Measurements from ENCODE around the gene SRF.

SRF gene

DNA sequence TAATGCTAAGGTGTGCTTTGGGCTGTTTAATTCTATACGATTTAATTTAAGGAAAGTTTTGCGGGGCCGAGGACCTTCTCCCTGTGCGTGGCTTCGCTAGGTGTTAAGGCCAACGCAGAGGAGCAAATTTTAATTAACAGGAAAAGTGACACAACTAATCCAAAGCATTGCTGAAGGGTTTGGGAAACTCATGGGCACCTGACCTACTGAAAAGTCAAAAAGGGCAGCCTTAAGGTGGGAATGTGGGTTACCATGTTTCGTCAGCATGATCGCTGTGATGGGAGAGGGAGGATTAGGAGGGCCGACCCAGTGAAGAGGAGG is 10.5 kb downstream of the SRF start:
- in situ Hi-C loops (cut with MboI; ENCODE audit: low sequenced_read_pairs), result no loop called here

DNA sequence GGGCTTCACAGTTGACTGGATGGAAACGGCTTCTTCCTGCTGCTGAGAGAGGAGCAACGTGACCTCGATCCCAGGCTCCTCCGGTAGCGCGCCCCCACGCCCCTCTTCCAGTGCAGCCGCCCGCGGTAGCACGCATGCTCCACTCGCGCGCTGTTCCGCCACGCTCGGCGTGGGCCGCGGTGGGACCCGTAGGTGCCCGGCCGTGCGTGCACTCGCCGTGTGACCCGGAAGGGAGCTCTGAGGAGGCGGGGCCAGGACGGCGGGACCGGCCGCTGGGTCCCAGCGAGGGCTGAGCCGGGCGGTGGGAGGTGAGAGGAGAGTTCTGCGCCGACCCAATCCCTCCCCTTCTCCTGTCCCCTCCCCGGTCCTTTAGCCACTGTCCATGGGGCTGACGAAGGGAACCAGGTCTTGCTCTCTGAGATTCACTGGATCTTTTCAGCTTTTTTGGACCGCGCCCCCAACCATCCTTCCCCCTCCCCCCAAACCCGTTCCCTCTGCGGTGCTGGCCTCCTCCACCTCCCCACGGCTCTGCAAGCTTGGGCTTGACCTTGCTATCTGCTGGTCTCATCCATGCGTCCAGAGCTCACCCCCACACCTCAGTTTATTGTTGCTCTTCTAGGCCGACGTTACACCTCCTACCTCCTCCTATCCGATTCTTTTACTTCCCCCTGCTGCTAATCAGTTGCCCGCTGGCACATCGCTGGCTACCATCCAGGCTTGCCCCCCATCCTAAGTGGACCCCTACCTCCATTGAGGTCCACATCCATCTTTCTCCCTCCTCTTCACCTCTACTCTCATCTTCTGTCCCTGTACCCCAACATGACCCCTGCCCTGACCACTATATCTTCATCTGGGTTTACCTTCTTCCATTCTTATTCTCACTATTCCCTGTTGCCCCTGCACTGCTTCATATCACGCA is 11.1 kb downstream of the SRF start, which contains the start of gene CUL9:
TSS of gene CUL9 (plus strand) at position 255 of the 919 bp plus-strand sequence. CDS start 2,115 bp downstream, outside the sequence.
- in situ Hi-C loops (cut with MboI; ENCODE audit: low sequenced_read_pairs), result no loop called here

DNA sequence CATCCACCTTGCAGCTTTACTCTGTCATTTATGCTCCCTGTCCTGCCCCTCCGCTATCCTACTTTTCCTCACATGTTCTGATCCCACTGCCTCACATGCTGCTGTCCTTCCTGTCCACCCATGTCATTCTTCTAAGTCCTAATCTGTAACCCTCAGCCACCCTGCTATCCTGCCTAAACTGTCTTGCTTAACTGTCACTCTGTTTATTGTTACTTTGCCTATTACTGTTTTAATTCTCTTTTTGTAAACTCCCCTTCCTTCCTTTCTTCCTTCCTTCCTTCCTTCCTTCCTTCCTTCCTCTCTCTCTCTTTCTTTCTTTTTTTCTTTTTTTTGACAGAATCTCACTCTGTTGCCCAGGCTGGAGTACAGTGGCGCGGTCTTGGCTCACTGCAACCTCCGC is 12.4 kb downstream of the SRF start:
- in situ Hi-C loops (cut with MboI; ENCODE audit: low sequenced_read_pairs), result no loop called here

DNA sequence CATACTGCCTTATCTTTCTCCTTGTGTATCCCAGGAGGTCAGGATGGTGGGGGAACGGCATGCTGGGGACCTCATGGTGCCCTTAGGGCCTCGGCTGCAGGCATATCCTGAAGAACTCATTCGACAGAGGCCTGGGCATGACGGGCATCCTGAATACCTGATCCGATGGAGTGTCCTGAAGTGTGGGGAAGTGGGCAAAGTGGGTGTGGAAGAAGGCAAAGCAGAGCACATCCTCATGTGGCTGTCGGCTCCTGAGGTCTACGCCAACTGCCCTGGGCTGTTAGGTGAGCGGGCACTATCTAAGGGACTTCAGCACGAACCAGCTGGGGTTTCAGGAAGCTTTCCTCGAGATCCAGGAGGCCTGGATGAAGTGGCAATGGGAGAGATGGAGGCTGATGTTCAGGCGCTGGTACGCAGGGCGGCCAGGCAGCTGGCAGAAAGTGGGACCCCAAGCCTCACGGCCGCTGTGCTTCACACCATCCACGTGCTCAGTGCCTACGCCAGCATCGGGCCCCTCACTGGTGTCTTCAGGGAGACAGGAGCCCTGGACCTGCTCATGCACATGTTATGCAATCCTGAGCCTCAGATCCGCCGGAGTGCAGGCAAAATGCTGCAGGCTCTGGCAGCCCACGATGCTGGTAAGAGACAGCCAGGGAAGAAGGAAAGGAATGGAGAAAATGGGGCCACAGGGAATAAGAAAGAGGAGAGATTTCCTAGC is 13.4 kb downstream of the SRF start:
- in situ Hi-C loops (cut with MboI; ENCODE audit: low sequenced_read_pairs), result no loop called here

DNA sequence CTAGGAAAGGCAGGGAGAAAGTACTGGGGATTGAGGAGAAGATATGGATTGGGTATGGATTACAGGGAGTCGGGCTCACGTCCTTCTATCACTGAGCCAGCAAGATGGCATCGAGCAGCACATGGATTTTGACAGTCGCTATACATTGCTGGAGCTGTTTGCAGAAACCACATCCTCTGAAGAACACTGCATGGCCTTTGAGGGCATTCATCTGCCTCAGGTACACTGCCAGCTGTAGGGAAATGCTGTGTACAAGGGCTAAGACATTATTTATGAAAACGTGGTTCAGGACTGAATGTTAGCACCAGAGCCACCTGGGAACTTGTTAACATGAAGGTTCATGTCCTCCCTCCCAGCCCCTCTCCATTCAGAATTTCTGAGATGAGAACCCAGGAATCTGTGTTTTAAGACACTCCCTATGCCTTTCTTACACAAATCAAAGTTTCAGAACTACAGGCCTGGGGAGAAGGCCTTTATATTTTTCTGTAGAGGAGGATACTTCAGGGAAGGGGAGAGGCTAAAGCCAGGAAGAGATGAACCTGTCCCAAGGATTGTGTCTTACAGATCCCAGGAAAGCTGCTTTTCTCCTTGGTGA is 14.4 kb downstream of the SRF start:
- in situ Hi-C loops (cut with MboI; ENCODE audit: low sequenced_read_pairs), result no loop called here

DNA sequence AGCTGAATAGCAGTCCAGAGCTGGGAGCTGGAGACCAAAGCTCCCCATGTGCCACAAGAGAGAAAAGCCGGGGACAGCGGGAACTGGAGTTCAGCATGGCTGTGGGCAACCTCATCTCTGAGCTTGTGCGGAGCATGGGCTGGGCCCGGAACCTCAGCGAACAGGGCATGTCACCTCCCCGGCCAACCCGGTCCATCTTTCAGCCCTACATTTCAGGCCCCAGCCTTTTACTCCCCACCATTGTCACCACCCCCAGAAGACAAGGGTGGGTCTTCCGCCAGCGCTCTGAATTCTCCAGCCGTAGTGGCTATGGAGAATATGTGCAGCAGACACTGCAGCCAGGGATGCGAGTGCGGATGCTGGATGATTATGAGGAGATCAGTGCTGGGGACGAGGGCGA is 14.9 kb downstream of the SRF start:
- in situ Hi-C loops (cut with MboI; ENCODE audit: low sequenced_read_pairs), result no loop called here

DNA sequence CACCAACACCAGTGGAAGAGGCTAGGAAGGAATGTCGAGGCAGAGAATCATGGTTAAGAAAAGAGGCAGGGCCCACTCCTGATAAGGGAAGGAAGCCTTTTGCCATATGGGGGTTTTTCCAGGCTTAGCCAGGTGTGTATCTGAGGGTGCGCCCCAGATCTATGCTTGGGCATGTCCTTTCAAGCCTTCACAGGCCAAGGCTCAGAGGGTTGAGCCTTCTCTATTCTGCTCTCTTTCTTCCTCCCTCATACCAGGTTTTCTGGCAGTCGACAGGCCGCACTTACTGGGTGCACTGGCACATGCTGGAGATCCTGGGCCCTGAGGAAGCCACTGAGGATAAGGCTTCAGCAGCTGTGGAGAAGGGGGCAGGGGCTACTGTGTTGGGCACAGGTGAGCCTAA is 15.6 kb downstream of the SRF start:
- in situ Hi-C loops (cut with MboI; ENCODE audit: low sequenced_read_pairs), result no loop called here

DNA sequence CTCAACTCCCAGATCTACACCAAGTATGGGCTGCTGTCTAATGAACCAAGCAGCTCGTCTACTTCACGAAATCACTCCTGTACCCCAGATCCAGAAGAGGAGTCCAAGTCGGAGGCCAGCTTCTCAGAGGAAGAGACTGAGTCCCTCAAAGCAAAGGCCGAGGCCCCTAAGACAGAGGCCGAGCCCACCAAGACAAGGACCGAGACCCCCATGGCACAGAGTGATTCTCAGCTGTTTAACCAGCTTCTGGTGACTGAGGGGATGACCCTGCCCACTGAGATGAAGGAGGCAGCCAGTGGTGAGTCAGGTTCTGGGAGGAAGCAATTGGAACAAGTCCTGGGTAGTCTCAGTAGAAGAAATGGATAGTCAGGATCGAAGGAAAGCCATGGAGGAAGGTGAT is 16.8 kb downstream of the SRF start:
- in situ Hi-C loops (cut with MboI; ENCODE audit: low sequenced_read_pairs), result no loop called here

DNA sequence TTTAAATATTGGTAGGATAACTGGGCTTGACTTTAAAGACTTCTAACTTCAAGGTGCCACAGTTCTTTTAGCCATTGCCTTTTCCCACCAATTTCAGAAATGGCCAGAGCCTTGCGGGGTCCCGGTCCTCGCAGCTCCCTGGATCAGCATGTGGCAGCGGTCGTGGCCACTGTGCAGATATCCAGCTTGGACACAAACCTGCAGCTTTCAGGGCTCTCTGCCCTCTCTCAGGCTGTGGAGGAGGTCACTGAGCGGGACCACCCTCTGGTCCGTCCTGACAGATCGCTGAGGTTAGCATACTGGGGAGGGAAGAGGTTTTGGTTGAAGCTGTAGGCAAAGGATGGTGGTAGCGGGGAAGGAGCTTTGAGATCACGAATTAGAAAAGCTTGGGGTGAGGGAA is 17.4 kb downstream of the SRF start:
- in situ Hi-C loops (cut with MboI; ENCODE audit: low sequenced_read_pairs), result no loop called here

DNA sequence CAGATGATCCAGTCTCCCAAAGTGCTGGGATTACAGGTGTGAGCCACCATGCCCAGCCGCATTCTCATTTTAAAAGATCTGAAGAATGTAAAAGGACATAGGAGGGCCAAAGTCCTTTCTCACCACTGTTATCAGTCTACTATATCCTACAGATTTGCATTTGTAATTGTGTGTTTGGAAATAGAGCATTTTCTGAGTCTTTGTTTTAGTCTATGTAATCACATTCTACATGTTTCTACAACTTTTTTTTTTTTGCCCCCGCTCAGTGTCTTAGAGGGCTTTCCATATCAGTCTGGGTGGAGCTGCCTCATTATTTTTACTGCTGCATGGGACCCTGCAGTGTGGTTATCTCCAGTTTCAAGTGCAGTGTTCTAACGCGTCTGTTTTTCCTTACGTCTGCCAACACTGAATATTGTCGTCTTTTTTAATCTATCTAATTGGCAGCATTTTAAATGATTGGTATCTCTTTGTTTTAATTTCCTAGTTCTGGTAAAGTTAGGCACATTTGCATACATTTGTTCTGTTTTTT is 18.8 kb downstream of the SRF start:
- in situ Hi-C loops (cut with MboI; ENCODE audit: low sequenced_read_pairs), result no loop called here

DNA sequence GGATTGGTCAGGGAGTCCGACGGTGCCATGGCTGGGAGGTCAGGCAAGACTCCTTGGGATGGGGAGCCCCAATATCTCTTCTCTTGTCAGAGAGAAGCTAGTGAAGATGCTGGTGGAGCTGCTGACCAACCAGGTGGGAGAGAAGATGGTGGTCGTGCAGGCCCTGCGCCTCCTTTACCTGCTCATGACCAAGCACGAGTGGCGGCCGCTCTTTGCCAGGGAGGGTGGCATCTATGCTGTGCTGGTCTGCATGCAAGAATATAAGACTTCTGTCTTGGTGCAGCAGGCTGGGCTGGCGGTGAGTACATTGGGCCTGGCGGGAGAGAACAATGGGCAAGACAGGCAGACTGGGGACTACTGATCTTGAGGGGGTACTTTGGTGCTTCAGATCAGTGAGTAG is 21.8 kb downstream of the SRF start:
- in situ Hi-C loops (cut with MboI; ENCODE audit: low sequenced_read_pairs), result no loop called here

DNA sequence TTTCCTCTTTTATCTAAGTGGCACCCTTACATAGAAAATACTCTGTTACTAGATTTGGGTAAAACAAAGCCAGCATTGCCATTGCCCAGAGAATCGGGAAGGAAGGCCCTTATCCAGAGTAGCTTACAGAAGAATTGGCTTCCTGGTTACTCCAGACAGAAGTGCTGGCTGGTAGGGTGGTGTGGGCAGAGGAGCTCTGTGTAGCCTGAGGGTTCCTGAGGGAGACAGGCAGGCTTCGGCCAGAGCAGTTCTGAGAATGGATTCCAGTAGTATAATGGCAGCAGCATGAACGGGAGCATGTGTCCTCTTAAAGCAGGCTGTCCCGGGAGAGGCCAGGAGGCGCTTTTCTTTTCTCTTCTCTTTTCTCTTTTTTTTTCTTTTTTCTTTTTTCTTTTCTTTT is 22.9 kb downstream of the SRF start:
- in situ Hi-C loops (cut with MboI; ENCODE audit: low sequenced_read_pairs), result no loop called here

DNA sequence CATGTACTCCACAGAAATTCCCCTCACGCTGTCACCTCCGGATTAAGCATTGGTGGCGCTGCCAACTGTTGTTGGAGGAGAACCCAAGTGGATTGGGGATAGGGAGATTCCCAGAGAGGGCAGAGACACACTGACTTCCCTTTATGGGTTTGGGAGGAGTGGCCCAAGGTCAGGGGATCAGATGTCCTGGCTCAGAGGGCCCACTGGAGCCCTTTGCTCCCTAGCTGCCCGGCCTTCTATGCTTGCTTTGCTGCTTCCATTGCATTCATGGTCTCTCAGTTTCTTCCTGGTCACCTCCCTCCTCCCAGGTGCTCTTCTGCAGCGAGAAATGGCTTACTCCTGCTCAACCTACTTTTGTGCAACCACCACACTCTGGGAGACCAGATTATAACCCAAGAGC is 25.3 kb downstream of the SRF start:
- in situ Hi-C loops (cut with MboI; ENCODE audit: low sequenced_read_pairs), result no loop called here

DNA sequence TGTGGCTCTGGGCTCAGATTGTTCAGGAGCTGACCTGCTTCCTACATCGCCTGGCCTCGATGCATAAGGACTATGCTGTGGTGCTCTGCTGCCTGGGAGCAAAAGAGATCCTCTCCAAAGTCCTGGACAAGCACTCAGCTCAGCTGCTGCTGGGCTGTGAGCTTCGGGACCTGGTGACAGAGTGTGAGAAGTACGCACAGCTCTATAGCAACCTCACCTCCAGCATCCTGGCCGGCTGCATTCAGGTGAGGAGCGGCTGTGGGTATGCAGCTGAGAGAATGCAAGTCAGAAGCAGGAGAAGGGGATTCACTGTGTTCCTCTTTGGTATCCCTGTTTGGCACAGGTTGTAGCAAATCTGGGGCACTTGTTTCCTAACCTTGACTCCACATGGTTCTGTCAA is 28.8 kb downstream of the SRF start:
- in situ Hi-C loops (cut with MboI; ENCODE audit: low sequenced_read_pairs), result no loop called here

DNA sequence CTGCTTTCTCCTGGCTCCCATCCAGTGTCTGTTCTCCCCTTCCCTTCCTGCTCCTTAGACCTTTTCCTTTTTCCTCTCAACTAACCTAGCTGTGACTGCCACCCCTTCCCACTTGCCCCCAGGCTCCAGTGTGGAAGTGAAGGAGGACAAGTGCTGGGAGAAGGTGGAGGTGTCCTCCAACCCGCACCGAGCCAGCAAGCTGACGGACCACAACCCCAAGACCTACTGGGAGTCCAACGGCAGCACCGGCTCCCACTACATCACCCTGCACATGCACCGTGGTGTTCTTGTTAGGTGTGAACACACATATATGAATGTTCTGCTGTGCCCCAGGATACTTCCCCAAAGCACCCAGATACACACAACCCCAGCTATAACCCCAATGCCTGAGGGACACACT is 29.5 kb downstream of the SRF start:
- in situ Hi-C loops (cut with MboI; ENCODE audit: low sequenced_read_pairs), result no loop called here

DNA sequence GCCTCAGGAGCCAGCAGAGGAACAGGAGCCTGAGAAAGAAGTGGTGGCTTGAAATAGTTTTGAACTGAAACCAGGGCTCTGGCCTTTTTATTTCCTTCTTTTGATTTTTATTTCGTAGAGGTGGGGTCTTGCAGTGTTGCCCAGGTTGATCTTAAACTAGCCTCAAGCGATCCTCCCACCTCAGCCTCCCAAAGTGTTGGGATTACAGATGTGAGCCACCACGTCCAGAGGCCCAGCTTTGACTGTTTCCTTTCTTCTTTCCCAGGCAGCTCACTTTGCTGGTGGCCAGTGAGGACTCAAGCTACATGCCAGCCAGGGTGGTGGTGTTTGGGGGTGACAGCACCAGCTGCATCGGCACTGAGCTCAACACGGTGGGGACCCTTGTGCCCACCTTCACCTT is 31.4 kb downstream of the SRF start:
- in situ Hi-C loops (cut with MboI; ENCODE audit: low sequenced_read_pairs), result no loop called here

DNA sequence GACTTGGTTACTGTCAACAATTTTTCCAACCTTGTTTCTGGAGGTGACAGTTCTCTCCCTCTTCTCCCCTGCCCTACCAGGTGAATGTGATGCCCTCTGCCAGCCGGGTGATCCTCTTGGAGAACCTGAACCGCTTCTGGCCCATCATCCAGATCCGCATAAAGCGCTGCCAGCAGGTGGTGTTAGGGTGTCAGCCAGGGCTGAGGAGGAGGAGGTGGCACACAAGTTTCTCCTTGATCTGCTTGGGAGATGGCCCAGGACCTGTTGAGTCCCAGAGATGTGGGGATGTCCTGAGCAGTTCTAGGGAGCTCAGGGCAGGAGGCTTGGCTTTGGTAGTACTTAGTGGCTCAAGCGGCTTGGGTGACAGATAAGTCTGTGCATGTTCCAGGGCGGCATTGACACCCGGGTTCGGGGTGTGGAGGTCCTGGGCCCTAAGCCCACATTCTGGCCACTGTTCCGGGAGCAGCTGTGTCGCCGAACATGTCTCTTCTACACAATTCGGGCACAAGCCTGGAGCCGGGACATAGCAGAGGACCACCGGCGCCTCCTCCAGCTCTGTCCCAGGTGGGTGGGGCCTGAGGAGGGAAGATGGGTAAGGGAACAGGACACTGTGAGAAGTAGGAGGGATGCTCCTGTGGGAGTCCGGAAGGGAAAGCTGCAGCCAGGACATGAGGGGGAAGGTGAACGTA is 32.1 kb downstream of the SRF start:
- in situ Hi-C loops (cut with MboI; ENCODE audit: low sequenced_read_pairs), result no loop called here

DNA sequence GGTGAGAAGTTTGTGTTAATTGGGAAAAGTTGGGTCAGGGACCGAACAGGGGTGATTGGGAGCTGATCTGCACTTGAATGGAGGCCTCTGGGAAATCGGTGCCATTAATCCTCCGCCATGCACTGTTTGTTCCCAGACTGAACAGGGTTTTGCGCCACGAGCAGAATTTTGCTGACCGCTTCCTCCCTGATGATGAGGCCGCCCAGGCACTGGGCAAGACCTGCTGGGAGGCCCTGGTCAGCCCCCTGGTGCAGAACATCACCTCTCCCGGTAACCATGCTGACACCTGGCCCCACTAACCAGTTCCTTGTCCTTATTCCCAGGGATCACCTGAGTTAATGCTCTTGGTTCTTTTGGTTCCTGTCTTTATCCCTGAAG is 32.6 kb downstream of the SRF start:
- in situ Hi-C loops (cut with MboI; ENCODE audit: low sequenced_read_pairs), result no loop called here

DNA sequence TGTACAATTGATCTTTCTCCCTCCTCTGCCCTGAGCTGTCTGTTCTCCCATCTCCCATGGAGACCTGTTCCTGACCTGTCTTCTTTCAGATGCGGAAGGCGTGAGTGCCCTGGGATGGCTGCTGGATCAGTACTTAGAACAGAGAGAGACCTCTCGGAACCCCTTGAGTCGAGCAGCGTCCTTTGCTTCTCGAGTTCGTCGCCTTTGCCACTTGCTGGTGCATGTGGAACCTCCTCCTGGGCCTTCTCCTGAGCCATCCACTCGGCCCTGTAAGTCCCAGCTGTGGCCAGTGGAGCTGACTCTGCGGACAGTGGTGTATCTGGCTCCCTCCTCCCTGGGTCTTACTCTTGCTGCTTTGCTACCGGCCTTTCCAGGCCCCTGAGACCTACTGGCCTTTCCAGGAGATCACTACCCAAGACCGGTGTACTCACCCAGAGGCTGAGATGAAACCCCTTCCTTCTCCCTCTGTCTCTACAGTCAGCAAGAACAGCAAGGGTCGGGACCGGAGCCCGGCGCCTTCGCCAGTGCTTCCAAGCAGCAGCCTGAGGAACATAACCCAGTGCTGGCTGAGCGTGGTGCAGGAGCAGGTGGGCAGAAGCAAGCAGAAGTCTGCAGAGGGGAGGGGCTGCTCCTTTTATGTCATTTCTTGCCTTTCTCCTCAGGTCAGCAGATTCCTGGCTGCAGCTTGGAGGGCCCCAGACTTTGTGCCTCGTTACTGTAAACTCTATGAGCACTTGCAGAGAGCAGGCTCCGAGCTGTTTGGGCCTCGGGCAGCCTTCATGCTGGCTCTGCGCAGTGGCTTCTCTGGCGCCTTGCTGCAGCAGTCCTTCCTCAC is 33.4 kb downstream of the SRF start:
- in situ Hi-C loops (cut with MboI; ENCODE audit: low sequenced_read_pairs), result no loop called here

DNA sequence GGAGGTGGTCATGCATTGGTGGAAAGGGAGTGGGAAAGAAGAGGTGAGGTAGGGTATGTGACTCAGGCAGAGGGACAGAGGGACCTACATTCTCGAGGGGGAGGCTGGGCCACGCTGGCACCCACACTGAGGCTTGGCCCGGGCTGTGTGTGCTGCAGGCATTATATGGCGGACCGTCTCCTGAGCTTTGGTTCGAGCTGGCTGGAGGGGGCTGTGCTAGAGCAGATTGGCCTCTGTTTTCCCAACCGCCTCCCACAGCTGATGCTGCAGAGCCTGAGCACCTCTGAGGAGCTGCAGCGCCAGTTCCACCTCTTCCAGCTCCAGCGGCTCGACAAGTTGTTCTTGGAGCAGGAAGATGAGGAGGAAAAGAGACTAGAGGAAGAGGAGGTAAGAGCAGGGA is 34.8 kb downstream of the SRF start:
- in situ Hi-C loops (cut with MboI; ENCODE audit: low sequenced_read_pairs), result no loop called here

Measured in HL-60/S4 (cell line).